ENCODE results near the gene CACNA1C. TPM values are rescaled to one million over a fixed set of nuclear protein-coding genes. Genes with fewer than 3 reads are reported as not detected.

The CACNA1C gene
- polyA plus RNA-seq, 1 of the 3 experiments (the other 2 are of a cell fraction): 1.5 TPM

- no peak overlapping the region for H3K9ac ChIP-seq
- no peaks in the 10 kb centered on the region for H3K4me1 ChIP-seq (ENCODE audit: control insufficient read depth in 1 of 2, insufficient read depth in 2 of 2, low read depth in 1 of 2, low read length in 1 of 2)
- CTCF ChIA-PET: interaction anchor here (0.8 to 1.3 kb wide), 2 partner anchors 15 to 437 kb away, joined by 3 read pairs; no protein-coding TSS in a partner anchor
- no peaks in the 10 kb centered on the region for H3K36me3 ChIP-seq (replicated peaks in 1 of 2; ENCODE audit: control insufficient read depth in 1 of 2, insufficient read depth in 2 of 2, low read length in 1 of 2)
- no peaks in the 10 kb centered on the region for H3K9me3 ChIP-seq
- no peaks in the 10 kb centered on the region for H3F3A ChIP-seq (replicated peaks; ENCODE audit: insufficient read depth)
- no peaks in the 10 kb centered on the region for H3K27me3 ChIP-seq (ENCODE audit: insufficient read depth)
- POLR2A ChIA-PET: no interaction called here
- no peaks in the 10 kb centered on the region for H3K79me2 ChIP-seq (ENCODE audit: insufficient read depth)
- no peak overlapping the region for H2AFZ ChIP-seq (ENCODE audit: low read depth)
- H3K9me2 ChIP-seq: no peaks in the 10 kb centered on the region
- WGBS (ENCODE audit: low lambda C conversion rate): 62% methylated on average over 8 of the region's 8 CpGs
- H3K4me3 ChIP-seq (ENCODE audit: low read depth in 2 of 2, low read length in 1 of 2): no peak overlapping the region
- DNase-seq: no peak
- H3K4me2 ChIP-seq: no peak overlapping the region
- TF ChIP-seq FOXJ3 (CRISPR knock-in tag; IDR thresholded peaks at IDR 0.05): no peak
- no peaks in the 10 kb centered on the region for H4K20me1 ChIP-seq (ENCODE audit: insufficient read depth)
- H3K27ac ChIP-seq (ENCODE audit: low read depth in 2 of 2, low read length in 1 of 2): no peak overlapping the region
Measured at GRCh38 chr12:2494486-2495192, 441.9 kb downstream of the CACNA1C start.

- 60% methylated on average over 6 of the region's 6 CpGs for WGBS (ENCODE audit: low lambda C conversion rate)
- DNase-seq: no peak
- Histone ChIP-seq H3K79me2 (ENCODE audit: insufficient read depth) (no peaks in the 10 kb centered on the region), H3K27ac (ENCODE audit: low read depth in 2 of 2, low read length in 1 of 2) (no peak overlapping the region), H3K9me3 (no peaks in the 10 kb centered on the region), H3K4me1 (ENCODE audit: control insufficient read depth in 1 of 2, insufficient read depth in 2 of 2, low read depth in 1 of 2, low read length in 1 of 2) (no peaks in the 10 kb centered on the region), H4K20me1 (ENCODE audit: insufficient read depth) (no peaks in the 10 kb centered on the region), H3K4me3 (ENCODE audit: low read depth in 2 of 2, low read length in 1 of 2) (no peak overlapping the region), H3K9ac (no peak overlapping the region), H2AFZ (ENCODE audit: low read depth) (no peak overlapping the region), H3K4me2 (no peak overlapping the region), H3F3A (replicated peaks; ENCODE audit: insufficient read depth) (no peaks in the 10 kb centered on the region), H3K9me2 (no peaks in the 10 kb centered on the region), H3K36me3 (replicated peaks in 1 of 2; ENCODE audit: control insufficient read depth in 1 of 2, insufficient read depth in 2 of 2, low read length in 1 of 2) (no peaks in the 10 kb centered on the region), H3K27me3 (ENCODE audit: insufficient read depth) (no peaks in the 10 kb centered on the region)
- ChIA-PET CTCF (interaction anchor here (1.0 to 1.3 kb wide), 2 partner anchors 100 to 438 kb away, joined by 3 read pairs; no protein-coding TSS in a partner anchor), POLR2A (no interaction called here)
- TF ChIP-seq PBX3 (IDR thresholded peaks at IDR 0.05) (no peak), SMC3 (IDR thresholded peaks at IDR 0.05; ENCODE audit: low read depth, low read length) (no peak), REST (IDR thresholded peaks at IDR 0.05; ENCODE audit: low read depth, low read length) (no peak), POLR2AphosphoS5 (IDR thresholded peaks at IDR 0.05; ENCODE audit: low read depth, low read length) (no peak), IRF3 (IDR thresholded peaks at IDR 0.05; ENCODE audit: low read depth, low read length) (no peak), JUND (IDR thresholded peaks at IDR 0.05) (no peak), USF1 (IDR thresholded peaks at IDR 0.05; ENCODE audit: borderline replicate concordance, low read depth) (no peak), RCOR1 (IDR thresholded peaks at IDR 0.05; ENCODE audit: low read length) (no peak)
Measured at GRCh38 chr12:2495417-2496112, 442.8 kb downstream of the CACNA1C start.
